Right lobe of liver (tissue), 4 donors: ENCODE results near the gene NLRP10.

Experiments used
- CTCF ChIP-seq, 4 donors: fragments of 200-600 bp in 3 of 4; fragments of 450-650 bp in 1 of 4; IDR thresholded peaks; one replicate each; pipeline versions ENCODE4 v1.5.1 to v1.8.0; 2016 to 2022; ENCODE audit warnings: antibody characterized with exemption in 4 of 4, mild to moderate bottlenecking in 2 of 4
- POLR2A ChIP-seq: fragments of 450-650 bp; IDR thresholded peaks from one replicate; pipeline ENCODE4 v1.6.1; 2017; ENCODE audit warnings: antibody characterized with exemption, mild to moderate bottlenecking
- donor health status: DM: no; HTN: no; CAD: no.
- donor health status: DM: no; HTN: no; CAD: no.
- donor health status: DM: no; HTN: yes; CAD: no.

DNA sequence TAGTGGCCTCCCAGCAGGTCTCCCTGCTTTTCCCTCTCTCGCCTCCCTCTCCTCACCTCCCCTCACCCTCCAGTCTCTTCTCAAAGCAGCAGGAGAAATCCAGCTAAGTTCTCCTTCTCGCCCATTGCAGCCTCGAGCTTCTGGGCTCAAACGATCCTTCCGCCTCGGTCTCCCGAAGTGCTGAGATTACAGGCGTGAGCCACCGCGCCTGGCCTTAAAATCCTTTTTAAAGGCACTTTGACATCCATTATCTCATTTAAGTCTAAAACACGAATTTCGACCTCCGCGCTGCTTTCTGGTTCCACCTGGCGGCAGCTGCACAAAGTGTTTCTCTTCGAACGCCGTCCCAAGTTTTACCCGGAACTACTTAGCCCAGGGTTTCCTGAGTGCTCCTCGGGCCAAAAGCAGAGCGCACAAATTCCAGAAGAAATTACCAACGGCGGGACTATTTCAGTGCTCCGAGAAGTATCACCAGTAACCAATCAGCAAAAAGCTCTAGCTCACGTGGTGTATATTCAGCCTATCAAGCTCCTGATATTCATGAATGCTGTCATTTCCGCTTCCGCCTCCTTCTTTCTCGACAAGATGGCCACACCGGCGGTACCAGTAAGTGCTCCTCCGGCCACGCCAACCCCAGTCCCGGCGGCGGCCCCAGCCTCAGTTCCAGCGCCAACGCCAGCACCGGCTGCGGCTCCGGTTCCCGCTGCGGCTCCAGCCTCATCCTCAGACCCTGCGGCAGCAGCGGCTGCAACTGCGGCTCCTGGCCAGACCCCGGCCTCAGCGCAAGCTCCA lies 21.7 kb upstream of the NLRP10 start, which contains the start of gene EIF3F:
- TF ChIP-seq CTCF (IDR thresholded peaks at IDR 0.05) (peak; percentile 76 to 92 (median 88)), POLR2A (peak; percentile 56)
